DMS53 treated with DMSO at 0.1 percent for 48 hours (cell line): ENCODE results near the gene LMTK2.
A peak's percentile ranks its signal among the peaks of the same experiment; 100 is the strongest.

Experiments used
- DNase-seq: peaks from one replicate; lab custom pipeline; 2025; ENCODE audit not compliant: unreplicated experiment; lab: John Stamatoyannopoulos, UW

LMTK2 gene

DNA sequence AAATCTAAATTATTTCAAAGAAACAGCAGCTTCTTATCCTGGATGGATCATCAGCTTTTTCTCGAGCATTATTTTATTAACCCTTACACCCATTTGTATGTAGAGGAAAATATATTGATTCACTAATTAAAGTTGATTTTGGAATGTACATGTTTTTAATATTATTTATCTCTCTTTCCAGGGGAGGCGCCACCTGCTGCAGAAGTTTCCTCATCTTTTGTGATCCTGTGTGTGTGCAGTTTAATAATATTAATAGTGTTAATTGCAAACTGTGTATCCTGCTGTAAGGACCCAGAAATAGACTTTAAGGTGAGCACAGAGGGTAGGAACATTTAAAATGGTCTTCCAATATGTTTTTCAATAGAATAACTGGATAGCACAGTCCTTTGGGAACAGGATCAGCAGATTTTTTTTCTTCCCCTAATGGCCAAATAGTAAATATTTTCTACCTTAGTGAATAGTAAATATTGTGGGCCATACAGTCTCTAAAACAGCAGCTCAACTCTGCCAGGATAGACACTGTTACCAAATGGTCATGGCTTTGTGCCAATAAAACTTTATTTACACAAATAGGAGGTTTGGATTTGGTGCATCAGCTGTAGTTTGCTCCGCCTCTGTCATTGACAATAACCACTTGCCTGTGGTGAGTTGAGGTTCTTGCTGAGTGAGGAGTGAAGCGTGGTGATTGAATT, 30.6 kb downstream of the LMTK2 start:
- DNase-seq, result no peak

DNA sequence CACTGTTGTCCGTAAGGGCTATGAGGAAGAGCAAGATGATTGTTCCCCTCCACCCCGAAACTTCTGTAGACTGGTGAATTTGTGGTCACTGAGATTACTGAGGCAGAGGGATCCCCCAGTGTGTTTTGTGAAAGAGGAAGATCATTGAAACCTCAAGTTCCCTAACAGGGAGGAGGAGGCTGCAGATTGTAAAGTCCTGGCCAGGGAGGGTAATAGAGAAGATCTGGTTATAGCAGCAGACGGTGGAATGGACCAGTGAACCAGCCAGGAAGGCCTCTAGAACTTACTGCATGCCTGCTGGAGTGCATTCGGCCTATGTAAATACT, 31.1 kb downstream of the LMTK2 start:
- no peak for DNase-seq

DNA sequence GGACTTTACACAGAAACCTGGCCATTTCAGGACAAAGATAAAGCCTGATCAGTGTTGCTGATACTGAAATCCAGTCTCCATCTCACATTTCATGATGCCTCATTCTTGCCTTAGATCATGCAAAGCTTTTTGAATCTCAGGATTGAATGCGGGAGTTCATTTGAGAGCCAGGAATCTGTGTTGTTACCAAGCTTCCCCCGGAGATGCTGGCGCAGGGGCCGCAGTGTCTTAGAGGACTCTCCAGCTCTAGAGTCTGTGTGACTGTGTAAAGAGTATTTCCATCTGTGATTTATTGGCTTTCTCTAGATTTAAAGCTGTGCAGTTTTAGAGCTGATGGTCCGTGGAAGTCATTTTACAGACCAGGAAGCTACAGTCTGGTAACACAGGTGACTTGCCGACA, 32.0 kb downstream of the LMTK2 start:
- DNase-seq, result no peak

DNA sequence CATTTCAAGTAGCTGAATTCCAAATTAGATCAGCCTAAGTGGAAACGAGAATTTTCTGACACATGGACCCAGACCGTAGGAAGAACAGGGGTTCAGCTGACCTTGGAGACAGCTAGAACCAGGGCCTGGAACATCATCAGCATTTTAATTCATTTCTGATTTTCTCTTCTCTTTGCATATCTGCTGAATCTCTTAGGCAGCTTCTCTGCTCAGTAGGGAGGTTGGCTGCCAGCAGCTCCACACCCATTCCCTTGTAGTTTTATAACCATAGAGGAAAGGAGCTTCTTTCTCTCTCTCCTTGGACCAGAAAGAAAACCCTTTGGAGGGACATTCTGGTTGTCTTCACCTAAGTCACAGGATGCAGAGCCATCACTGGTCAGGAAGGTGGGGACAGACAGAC, 36.0 kb downstream of the LMTK2 start:
- no peak for DNase-seq

DNA sequence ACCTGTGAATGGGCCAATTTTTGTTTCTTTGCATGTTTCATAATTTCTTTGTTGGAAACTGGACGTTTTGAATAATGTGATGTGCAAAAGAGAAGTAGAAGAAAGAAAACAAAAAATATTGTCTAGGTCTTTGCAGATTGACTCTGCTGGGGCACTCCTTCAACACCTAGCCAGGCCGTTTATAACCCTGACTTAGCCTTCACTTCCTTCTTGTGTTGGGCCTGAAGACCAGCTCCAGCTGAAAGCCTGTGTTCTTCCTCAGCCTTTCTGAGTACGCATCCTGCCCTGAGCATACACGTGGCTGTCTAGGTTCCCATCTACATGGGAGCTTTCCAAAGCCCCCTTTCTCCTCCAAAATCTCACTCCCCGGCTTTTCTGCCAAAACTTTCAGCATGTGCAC, 41.9 kb downstream of the LMTK2 start:
- no peak for DNase-seq

DNA sequence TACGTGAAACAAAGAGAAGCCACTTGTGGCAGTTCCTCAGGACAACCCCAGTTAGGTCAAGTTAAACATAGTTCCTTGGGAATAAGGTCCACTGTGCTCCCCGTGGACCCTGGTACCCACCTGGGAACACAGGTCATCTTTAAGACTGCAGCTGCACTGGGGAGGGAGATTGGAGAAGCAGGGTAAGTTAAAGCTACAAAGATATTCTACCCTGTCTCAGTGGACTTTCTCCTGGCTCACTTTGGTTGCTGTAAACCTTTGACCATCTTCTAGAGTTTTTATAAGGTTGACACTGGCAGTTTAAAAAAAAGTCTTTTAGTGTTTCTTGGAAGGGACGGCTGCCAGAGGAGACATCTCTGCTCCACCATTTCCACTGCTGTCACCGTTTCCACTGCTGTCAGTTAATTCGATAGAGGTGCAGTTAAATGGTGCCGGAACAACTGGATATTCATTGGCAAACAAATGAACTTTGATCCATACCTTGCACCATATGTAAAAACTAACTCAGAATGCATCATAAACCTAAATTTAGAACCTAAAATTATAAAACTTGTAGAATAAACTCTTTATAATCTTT, 42.5 kb downstream of the LMTK2 start:
- no peak for DNase-seq

DNA sequence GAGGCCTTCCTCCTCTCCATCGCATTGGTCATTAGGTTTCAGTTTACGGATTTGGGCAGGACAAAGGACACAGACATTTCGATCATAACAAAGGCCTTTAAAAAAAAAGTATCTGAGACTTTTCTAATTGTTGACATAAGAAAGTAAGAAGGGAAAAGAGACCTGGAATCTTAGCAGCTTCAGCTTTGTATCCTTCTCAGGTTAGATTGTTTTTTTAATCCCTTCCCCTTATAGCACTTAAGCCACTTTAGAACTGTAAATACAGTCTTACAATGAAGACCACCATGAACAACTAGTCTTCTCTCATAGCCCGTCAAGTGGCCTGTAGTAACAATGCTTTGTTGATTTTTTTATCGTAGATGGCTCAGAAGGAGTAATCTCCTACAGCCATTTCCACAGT, 45.2 kb downstream of the LMTK2 start:
- DNase-seq, result no peak

- no peak for DNase-seq
Measured at GRCh38 chr7:98156700-98157099, 50.0 kb downstream of the LMTK2 start.

GRCh38 chr7:98157761-98158160, 51.1 kb downstream of the LMTK2 start:
- DNase-seq, result no peak

GRCh38 chr7:98162758-98163157, 56.1 kb downstream of the LMTK2 start:
- DNase-seq, result no peak

DNA sequence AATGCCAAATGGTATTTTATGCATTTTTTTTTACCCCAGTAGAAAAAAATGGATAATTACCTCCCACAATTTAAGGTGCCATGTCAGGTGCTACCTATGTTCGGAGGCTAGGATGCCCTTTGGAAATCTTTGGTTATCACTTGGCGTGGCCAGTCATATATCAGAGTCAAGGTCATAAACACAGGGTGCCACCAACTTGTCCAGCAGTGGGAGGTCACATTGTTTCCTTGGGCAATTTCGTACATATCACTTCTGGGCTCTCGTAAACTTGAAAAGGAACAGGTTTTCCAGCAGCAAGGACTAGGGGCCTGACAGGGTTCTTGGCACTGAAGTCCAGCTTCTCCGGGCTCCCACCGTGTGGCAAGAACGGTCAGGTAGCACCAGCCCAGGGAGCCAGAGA, 56.6 kb downstream of the LMTK2 start:
- no peak for DNase-seq

DNA sequence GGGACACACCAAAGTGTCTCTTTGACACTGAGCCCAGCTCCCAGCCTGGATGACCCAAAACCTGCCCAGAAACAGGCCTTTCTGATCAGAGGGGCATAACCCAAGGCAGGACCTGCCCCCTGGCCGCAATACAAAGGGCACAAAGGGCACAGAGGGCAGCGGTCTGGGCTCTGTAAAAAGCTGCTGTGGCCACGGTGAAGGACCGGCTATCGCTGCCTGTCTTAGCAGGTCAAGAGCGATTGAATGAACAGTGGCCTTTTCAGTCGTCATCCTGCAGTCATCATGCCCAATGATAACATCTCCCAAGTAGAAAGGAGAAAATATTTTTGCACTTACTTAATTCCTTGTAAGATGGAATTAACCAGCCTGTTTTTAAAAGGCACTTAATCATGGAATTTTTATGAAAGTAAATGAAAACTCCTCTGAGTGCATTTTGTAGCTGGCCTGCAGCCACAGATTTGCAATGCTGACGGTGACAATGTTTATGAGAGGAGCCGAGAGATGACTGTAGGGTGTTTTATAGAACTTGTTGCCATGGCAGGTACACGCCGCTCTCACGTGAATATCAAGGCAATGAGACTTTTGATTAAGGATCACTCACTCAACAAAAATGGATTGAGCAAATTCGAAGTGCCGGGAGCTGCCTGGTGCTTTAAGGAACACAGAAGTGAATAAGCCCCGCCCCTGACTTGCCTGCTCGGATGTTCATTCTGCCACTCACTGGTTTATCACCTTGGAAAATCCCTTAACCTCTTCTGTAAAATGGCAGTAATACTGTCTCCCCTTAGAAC, 57.2 kb downstream of the LMTK2 start:
- DNase-seq, result no peak

GRCh38 chr7:98165827-98166667, 59.4 kb downstream of the LMTK2 start:
- DNase-seq, result peak; percentile 74

DNA sequence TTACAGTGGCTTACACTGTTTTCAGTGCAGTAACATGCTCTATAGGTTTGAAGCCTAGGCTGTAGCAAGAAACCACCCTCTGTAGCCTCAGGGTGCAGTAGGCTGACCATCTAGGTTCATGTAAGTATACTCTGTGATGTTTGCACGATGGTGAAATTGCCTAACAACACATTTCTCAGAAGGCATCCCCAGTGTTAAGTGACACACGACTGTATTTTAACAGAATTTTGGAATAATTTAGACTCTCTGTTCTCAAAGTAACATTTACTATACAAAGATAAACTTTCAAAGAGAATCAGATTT, 60.0 kb downstream of the LMTK2 start:
- no peak for DNase-seq

DNA sequence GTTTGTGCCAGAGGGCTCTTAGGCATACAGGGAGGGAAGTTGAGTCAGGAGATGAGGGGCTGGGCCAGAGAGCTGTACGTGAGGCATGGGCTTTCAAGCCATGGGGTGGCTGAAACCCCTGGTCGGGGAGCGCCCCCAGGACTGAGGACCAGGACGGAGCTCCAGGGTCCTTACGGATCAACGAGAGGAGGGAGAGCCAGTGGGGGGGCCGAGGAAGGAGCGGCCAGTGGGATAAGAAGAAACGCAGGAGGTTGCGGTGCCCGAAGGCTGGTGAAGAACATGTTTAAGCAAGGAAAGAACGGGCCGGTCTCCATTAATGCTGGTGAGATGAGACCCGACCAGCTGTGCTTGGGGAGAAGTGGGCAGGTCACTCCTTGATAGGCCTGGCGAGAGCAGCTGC, 61.0 kb downstream of the LMTK2 start:
- DNase-seq, result no peak

GRCh38 chr7:98168181-98168903, 61.7 kb downstream of the LMTK2 start:
- peak; percentile 90 for DNase-seq

DNA sequence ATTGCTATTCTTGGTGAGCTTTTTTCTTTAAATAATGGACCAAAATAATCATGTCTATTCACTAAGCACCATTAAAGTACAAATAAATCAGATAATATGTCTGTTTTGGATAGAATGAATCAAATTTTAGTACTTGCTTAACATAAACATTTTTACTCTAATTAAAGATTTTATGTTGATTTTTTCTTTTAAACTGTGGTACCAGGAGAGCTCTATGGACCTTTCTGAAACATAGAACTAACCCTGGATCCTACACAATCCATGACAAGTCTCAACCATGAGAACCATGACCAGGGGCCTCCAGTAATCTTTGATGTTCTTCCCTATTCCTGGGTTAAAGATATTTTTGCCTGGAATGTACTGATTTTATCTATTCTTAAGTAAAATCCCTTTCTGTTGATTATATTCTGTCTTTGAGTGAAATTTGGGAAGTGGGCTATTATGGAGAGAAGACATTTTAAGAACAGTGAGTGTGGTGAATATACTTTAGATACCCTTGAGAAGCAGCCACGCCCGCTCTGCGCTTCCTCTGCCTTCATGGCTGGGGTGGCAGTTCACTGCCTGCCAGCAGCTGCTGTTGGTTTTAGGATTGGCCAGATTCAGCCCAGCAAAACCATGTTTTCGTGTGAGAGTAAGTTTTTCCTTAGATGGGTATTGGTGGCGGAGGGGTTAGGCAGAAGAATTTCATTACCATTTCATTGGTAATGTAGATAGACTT, 62.4 kb downstream of the LMTK2 start:
- DNase-seq, result no peak

GRCh38 chr7:98170966-98171365, 64.3 kb downstream of the LMTK2 start:
- DNase-seq, result peak; percentile 31

DNA sequence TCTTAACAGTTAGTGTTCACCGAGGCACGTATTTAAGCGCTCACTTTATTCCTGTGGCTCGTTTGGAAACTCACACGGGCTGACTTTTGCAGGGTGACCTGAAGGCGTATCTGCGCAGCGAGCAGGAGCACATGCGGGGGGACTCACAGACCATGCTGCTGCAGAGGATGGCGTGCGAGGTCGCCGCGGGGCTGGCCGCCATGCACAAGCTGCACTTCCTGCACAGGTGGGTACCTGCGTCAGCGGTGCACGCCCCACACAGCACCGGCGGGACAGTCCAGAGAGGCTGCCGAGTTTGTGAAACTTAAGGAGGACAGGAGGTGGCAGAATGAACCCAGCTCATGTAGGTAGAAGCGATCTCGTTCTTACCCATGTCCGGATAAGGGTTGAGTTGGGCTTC, 64.8 kb downstream of the LMTK2 start:
- DNase-seq, result peak; percentile 75
